Neural cell (in vitro differentiated cells): ENCODE data around the gene ZNF672.

Experiments
- CTCF ChIP-seq: fragments of 450-650 bp; IDR thresholded peaks from 2 replicates; pipeline ENCODE4 v1.5.1; 2014; ENCODE audit warnings: antibody characterized with exemption, mild to moderate bottlenecking, moderate library complexity; ENCODE audit not compliant: poor library complexity, severe bottlenecking
- POLR2AphosphoS5 ChIP-seq: IDR thresholded peaks from 2 replicates; pipeline ENCODE4 v1.6.1; 2012
- RAD21 ChIP-seq: fragments of 450-650 bp; conservative IDR thresholded peaks from 2 replicates; pipeline ENCODE4 v1.6.1; 2014; ENCODE audit warnings: antibody characterized with exemption, mild to moderate bottlenecking, moderate library complexity
- TAF1 ChIP-seq: IDR thresholded peaks from 2 replicates; pipeline ENCODE4 v1.6.1; 2012; ENCODE audit warnings: low read depth

GRCh38 chr1:248810727-248811513 is 27.1 kb upstream of the ZNF672 start:
- no peak for TF ChIP-seq POLR2AphosphoS5
- no peak for TF ChIP-seq CTCF
- TF ChIP-seq RAD21 = no peak
- no peak for TF ChIP-seq TAF1
